T-helper 1 cell treated with Interleukin-12 subunit alpha and Interleukin-12 subunit beta and Interleukin-4 antibody, amounts not matched to agents 30 μg/mL and 1 μg/mL, for 36 hours (primary cell): ENCODE data around the gene PRKACG.

Experiments
- H3K27ac Mint-ChIP-seq: one replicate; pipeline ENCODE4 v1.8.0; 2021; ENCODE audit warnings: mild to moderate bottlenecking, mixed read lengths
- H3K27me3 Mint-ChIP-seq: one replicate; pipeline ENCODE4 v1.8.0; 2021; ENCODE audit warnings: low read depth, mixed read lengths
- H3K36me3 Mint-ChIP-seq: one replicate; pipeline ENCODE4 v1.8.0; 2021; ENCODE audit warnings: low read depth, mixed read lengths
- H3K4me1 Mint-ChIP-seq: one replicate; pipeline ENCODE4 v1.8.0; 2021; ENCODE audit warnings: low read depth, mixed read lengths
- H3K4me3 Mint-ChIP-seq: one replicate; pipeline ENCODE4 v1.8.0; 2021; ENCODE audit warnings: mild to moderate bottlenecking, moderate library complexity, mixed read lengths
- H3K9me3 Mint-ChIP-seq: one replicate; pipeline ENCODE4 v1.8.0; 2021; ENCODE audit warnings: mixed read lengths

Gene PRKACG

GRCh38 chr9:68983008-68983411, 30.9 kb downstream of the PRKACG start:
- Mint-ChIP-seq H3K4me3 (no peak overlapping the region), H3K36me3 (peaks cover 2% of the 10 kb centered on the region), H3K27me3 (no peaks in the 10 kb centered on the region), H3K27ac (peak overlapping the region; percentile 35), H3K9me3 (no peaks in the 10 kb centered on the region), H3K4me1 (peaks cover 38% of the 10 kb centered on the region)

DNA sequence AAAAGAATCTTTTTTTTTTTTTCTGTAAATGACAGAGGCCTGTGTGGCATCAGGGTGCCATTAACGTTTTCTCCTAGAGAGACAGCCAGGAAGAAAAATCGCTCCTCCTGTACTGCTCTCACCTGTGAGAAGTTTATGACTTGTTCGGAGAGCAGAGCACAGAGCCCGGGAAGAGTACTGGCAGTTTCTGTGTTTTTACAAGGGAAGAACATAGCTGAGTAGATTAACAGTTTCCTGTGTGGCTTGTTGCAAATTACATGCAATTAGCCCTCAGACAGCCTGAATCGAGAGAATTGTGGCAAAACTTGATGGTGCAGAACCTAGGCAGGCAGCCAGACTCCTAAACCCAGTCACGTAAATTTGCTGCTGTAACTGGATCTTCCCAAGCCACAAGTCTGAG, 32.1 kb downstream of the PRKACG start:
- Mint-ChIP-seq H3K4me3 (no peak overlapping the region), H3K36me3 (peaks cover 2% of the 10 kb centered on the region), H3K27ac (peak overlapping the region; percentile 58), H3K9me3 (no peaks in the 10 kb centered on the region), H3K27me3 (no peaks in the 10 kb centered on the region), H3K4me1 (peaks cover 39% of the 10 kb centered on the region)

GRCh38 chr9:68980341-68980914, 33.5 kb downstream of the PRKACG start:
- Mint-ChIP-seq H3K27me3 (no peaks in the 10 kb centered on the region), H3K4me3 (no peak overlapping the region), H3K4me1 (peaks cover 45% of the 10 kb centered on the region), H3K9me3 (no peaks in the 10 kb centered on the region), H3K36me3 (peaks cover 4% of the 10 kb centered on the region), H3K27ac (peak overlapping the region; percentile 60)

GRCh38 chr9:68979538-68980314, 34.2 kb downstream of the PRKACG start:
- Mint-ChIP-seq H3K4me1 (peaks cover 47% of the 10 kb centered on the region), H3K36me3 (peaks cover 4% of the 10 kb centered on the region), H3K27me3 (no peaks in the 10 kb centered on the region), H3K4me3 (peak overlapping the region; percentile 49), H3K9me3 (no peaks in the 10 kb centered on the region), H3K27ac (peak overlapping the region; percentile 78)

GRCh38 chr9:68978501-68978900, 35.4 kb downstream of the PRKACG start:
- Mint-ChIP-seq H3K4me1 (peaks cover 54% of the 10 kb centered on the region), H3K27me3 (no peaks in the 10 kb centered on the region), H3K36me3 (peaks cover 4% of the 10 kb centered on the region), H3K27ac (no peak overlapping the region), H3K4me3 (no peak overlapping the region), H3K9me3 (no peaks in the 10 kb centered on the region)

DNA sequence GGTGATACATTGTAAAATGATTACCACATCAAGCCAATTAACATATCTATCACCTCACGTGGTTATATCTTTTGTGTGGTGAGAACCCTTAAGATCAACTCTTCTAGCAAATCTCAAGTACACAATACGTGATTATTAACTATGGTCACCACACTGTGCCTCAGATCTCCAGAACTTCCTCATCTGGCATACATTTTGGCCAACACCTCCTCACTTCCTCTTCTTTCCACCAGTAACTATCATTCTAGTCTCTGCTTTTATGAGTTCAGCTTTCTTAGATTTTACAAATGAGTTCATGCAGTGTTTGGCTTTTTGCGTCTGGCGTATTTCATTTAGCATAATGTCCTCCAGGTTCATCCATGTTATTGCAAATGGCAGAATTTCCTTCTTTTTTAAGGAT, 35.8 kb downstream of the PRKACG start:
- Mint-ChIP-seq H3K27me3 (no peaks in the 10 kb centered on the region), H3K36me3 (peaks cover 4% of the 10 kb centered on the region), H3K9me3 (no peaks in the 10 kb centered on the region), H3K4me1 (peaks cover 50% of the 10 kb centered on the region), H3K27ac (no peak overlapping the region), H3K4me3 (no peak overlapping the region)

DNA sequence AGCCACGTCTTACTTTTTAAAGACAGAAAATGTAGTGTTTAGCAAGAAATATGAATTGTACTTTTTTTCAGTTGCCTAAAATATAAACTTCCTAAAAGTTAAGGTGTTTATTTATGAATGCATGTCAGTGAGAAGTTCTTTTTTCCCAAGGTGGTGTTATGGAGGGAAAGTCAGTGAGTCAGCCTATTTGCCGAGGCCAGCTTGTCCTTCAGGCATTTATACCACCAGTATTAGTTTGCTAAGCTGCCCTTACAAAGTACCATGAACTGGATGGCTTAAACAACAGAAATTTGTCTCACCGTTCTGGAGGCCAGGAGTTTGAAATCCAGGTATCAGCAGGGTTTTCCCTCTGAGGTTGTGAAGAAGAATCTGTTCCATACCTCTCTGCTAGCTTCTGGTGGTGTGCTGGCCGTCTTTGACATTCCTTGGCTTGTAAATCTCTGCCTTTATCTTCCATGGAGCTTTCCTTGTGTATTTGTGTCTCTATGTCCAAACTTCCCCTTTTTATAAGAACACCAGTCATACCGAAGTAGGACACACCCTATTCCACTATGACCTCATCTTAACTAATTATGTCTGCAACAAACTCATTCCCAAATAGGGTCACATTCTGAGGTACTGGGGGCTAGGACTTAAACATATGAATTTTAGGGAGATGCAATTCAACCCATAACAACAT, 38.4 kb downstream of the PRKACG start:
- Mint-ChIP-seq H3K4me1 (peaks cover 39% of the 10 kb centered on the region), H3K27me3 (no peaks in the 10 kb centered on the region), H3K36me3 (peaks cover 7% of the 10 kb centered on the region), H3K9me3 (peaks cover 8% of the 10 kb centered on the region), H3K4me3 (peak overlapping the region; percentile 29), H3K27ac (peak overlapping the region; percentile 81)

GRCh38 chr9:68974901-68975300, 39.0 kb downstream of the PRKACG start:
- H3K9me3 Mint-ChIP-seq: peaks cover 8% of the 10 kb centered on the region
- H3K4me1 Mint-ChIP-seq: peaks cover 37% of the 10 kb centered on the region
- no peaks in the 10 kb centered on the region for H3K27me3 Mint-ChIP-seq
- H3K4me3 Mint-ChIP-seq: peak overlapping the region; percentile 33
- peak overlapping the region; percentile 81 for H3K27ac Mint-ChIP-seq
- H3K36me3 Mint-ChIP-seq: peaks cover 7% of the 10 kb centered on the region

DNA sequence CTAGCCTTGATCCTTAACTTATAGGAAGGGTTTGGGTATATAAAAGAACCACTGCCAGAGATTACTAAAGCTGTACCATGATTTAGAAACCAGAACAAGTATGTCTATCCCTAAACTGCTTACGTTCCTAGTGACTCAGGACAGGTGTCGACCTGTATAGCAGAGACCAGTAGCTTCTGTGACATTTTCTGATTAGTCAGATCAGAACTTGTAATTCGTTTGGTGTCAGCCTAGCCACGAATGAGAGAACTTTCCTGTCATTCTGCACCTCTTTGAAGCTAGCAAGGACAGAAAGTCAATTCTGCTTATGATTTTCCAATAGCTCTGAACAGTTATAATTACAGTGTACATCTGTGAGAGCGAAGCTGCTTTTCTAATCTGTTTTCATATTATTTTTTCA, 39.5 kb downstream of the PRKACG start:
- Mint-ChIP-seq H3K27ac (peak overlapping the region; percentile 81), H3K4me3 (peak overlapping the region; percentile 47), H3K36me3 (peaks cover 7% of the 10 kb centered on the region), H3K9me3 (peaks cover 8% of the 10 kb centered on the region), H3K27me3 (no peaks in the 10 kb centered on the region), H3K4me1 (peaks cover 32% of the 10 kb centered on the region)

GRCh38 chr9:68973619-68974018, 40.3 kb downstream of the PRKACG start:
- Mint-ChIP-seq H3K36me3 (peaks cover 7% of the 10 kb centered on the region), H3K27me3 (no peaks in the 10 kb centered on the region), H3K4me3 (no peak overlapping the region), H3K4me1 (peaks cover 26% of the 10 kb centered on the region), H3K27ac (peak overlapping the region; percentile 81), H3K9me3 (peaks cover 8% of the 10 kb centered on the region)

GRCh38 chr9:68970151-68970550, 43.8 kb downstream of the PRKACG start:
- H3K36me3 Mint-ChIP-seq: peaks cover 3% of the 10 kb centered on the region
- H3K4me1 Mint-ChIP-seq: peaks cover 17% of the 10 kb centered on the region
- H3K4me3 Mint-ChIP-seq: no peak overlapping the region
- peaks cover 8% of the 10 kb centered on the region for H3K9me3 Mint-ChIP-seq
- H3K27me3 Mint-ChIP-seq: no peaks in the 10 kb centered on the region
- H3K27ac Mint-ChIP-seq: no peak overlapping the region

DNA sequence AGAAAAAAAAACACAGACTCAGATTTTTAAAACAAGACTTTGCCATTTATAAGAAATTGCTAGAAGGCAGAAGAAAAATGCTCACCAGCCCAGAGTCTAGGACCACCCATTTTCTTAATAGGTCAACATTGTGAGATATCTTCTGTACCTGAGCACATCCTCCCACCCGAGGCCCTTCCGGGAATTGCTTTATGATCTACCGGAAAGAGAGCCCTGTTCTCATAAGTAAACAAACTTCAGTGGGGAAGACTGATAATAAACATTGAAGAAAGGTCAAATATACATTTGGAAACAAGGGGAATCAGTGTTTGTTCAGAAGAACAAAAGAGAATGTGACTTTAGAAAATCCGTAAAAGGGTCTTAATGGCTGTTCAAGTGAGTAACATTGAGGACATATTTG, 44.4 kb downstream of the PRKACG start:
- H3K27ac Mint-ChIP-seq: no peak overlapping the region
- peaks cover 3% of the 10 kb centered on the region for H3K36me3 Mint-ChIP-seq
- H3K9me3 Mint-ChIP-seq: peaks cover 8% of the 10 kb centered on the region
- no peaks in the 10 kb centered on the region for H3K27me3 Mint-ChIP-seq
- peaks cover 13% of the 10 kb centered on the region for H3K4me1 Mint-ChIP-seq
- H3K4me3 Mint-ChIP-seq: no peak overlapping the region

DNA sequence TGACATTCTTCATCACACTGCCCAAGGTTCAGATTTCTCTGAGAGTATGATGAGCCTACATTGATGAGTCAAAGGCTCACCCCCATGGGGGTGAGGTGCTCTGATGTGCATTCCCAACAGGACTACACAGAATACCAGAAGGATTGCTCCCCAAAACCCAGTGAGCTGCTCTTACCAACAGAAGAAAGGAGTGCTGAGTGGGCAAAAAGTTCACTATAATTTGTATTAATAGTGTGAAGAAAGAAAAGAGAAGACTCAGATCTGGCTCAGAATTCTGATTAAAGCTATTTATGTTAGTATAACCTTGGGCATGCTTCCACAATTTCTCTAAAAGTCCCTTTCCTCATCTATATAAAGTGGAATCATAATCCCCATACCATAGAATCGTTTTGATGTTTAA, 46.1 kb downstream of the PRKACG start:
- no peaks in the 10 kb centered on the region for H3K27me3 Mint-ChIP-seq
- no peak overlapping the region for H3K4me3 Mint-ChIP-seq
- H3K4me1 Mint-ChIP-seq: peaks cover 7% of the 10 kb centered on the region
- peaks cover 8% of the 10 kb centered on the region for H3K9me3 Mint-ChIP-seq
- peaks cover 3% of the 10 kb centered on the region for H3K36me3 Mint-ChIP-seq
- no peak overlapping the region for H3K27ac Mint-ChIP-seq

GRCh38 chr9:68966496-68966944, 47.4 kb downstream of the PRKACG start:
- Mint-ChIP-seq H3K27me3 (peaks cover 4% of the 10 kb centered on the region), H3K4me1 (peaks cover 2% of the 10 kb centered on the region), H3K27ac (no peak overlapping the region), H3K4me3 (no peak overlapping the region), H3K9me3 (peaks cover 2% of the 10 kb centered on the region), H3K36me3 (peaks cover 3% of the 10 kb centered on the region)

- Mint-ChIP-seq H3K9me3 (no peaks in the 10 kb centered on the region), H3K4me3 (no peak overlapping the region), H3K36me3 (peaks cover 2% of the 10 kb centered on the region), H3K27me3 (peaks cover 16% of the 10 kb centered on the region), H3K27ac (no peak overlapping the region), H3K4me1 (peaks cover 1% of the 10 kb centered on the region)
Measured at GRCh38 chr9:68964765-68965164, 49.1 kb downstream of the PRKACG start.
